Suprapubic skin (tissue), 4 donors: ENCODE results near the gene CDHR5. TPM values are rescaled to one million over a fixed set of nuclear protein-coding genes. Genes with fewer than 3 reads are reported as not detected.

Experiments
- DNase-seq, 2 donors: peaks; one replicate each; pipeline ENCODE4 v3.0.0-alpha.2; 2019; ENCODE audit warnings: low spot score in 2 of 2
- H3K27ac ChIP-seq: fragments of 200-600 bp; sonication (generic); one replicate; pipeline ENCODE4 v1.5.1; 2019
- H3K27me3 ChIP-seq: fragments of 200-600 bp; sonication (generic); one replicate; pipeline ENCODE4 v1.5.1; 2019
- H3K36me3 ChIP-seq: fragments of 200-600 bp; sonication (generic); one replicate; pipeline ENCODE4 v1.5.1; 2019
- H3K4me1 ChIP-seq: fragments of 200-600 bp; sonication (generic); one replicate; pipeline ENCODE4 v1.5.1; 2019
- H3K4me3 ChIP-seq: fragments of 200-600 bp; sonication (generic); one replicate; pipeline ENCODE4 v1.5.1; 2019; ENCODE audit warnings: mild to moderate bottlenecking
- H3K9me3 ChIP-seq: fragments of 200-600 bp; sonication (generic); one replicate; pipeline ENCODE4 v1.5.1; 2019
- CTCF ChIP-seq, 2 donors: fragments of 200-600 bp in 1 of 2; fragments of 450-650 bp in 1 of 2; sonication (generic) in 1 of 2; IDR thresholded peaks; one replicate each; pipeline ENCODE4 v1.5.1; 2016 to 2019; ENCODE audit warnings: antibody characterized with exemption in 2 of 2, mild to moderate bottlenecking in 1 of 2, moderate library complexity in 1 of 2
- EP300 ChIP-seq: sonication (generic); formaldehyde crosslinking; IDR thresholded peaks from one replicate; pipeline ENCODE4 v1.6.1; 2017; ENCODE audit warnings: antibody characterized with exemption
- POLR2A ChIP-seq, 2 donors: fragments of 450-650 bp; IDR thresholded peaks; one replicate each; pipeline ENCODE4 v1.6.1; 2017; ENCODE audit warnings: antibody characterized with exemption in 2 of 2, mild to moderate bottlenecking in 2 of 2, moderate library complexity in 2 of 2
- POLR2AphosphoS5 ChIP-seq, 3 donors: sonication (generic); formaldehyde crosslinking; IDR thresholded peaks; one replicate each; pipeline ENCODE4 v1.6.1; 2017; ENCODE audit warnings: antibody characterized with exemption in 3 of 3
- WGBS: methylation state at CpG from one replicate; pipeline ENCODE4 v1.1.5; 2018; 5-methylcytosine and 5-hydroxymethylcytosine counted together
- total RNA-seq, 4 donors: library from RNA; depleted of rRNA; stranded (reverse); fragments of >200 nt; gene quantifications; one replicate each; pipeline ENCODE4 v1.1.0, GENCODE V29; 2016

The CDHR5 gene
- total RNA-seq, 4 donors from 2014 or later: 0.53 to 1.1 TPM; not detected in 2

- Histone ChIP-seq H3K36me3 (no peaks in the 10 kb centered on the region), H3K4me3 (no peak overlapping the region), H3K27ac (no peak overlapping the region), H3K4me1 (peaks cover 14% of the 10 kb centered on the region), H3K27me3 (peaks cover 7% of the 10 kb centered on the region), H3K9me3 (no peaks in the 10 kb centered on the region)
- 97% methylated on average over 6 of the region's 22 CpGs for WGBS
- no peak for TF ChIP-seq POLR2AphosphoS5 (IDR thresholded peaks at IDR 0.05)
- no peak for TF ChIP-seq POLR2A (IDR thresholded peaks at IDR 0.05)
- no peak for TF ChIP-seq EP300
- TF ChIP-seq CTCF (IDR thresholded peaks at IDR 0.05): no peak
- DNase-seq: peak in 1 of 2 donors; percentile 68
Observed at GRCh38 chr11:619628-620050, 5.1 kb downstream of the CDHR5 start.

GRCh38 chr11:618856-619627 lies 5.7 kb downstream of the CDHR5 start:
- H3K9me3 ChIP-seq: no peaks in the 10 kb centered on the region
- H3K36me3 ChIP-seq: no peaks in the 10 kb centered on the region
- DNase-seq: no peak
- no peak for TF ChIP-seq EP300
- TF ChIP-seq POLR2A (IDR thresholded peaks at IDR 0.05): no peak
- TF ChIP-seq CTCF (IDR thresholded peaks at IDR 0.05): no peak
- no peak for TF ChIP-seq POLR2AphosphoS5 (IDR thresholded peaks at IDR 0.05)
- WGBS: 82% methylated on average over 3 of the region's 24 CpGs
- H3K27me3 ChIP-seq: peaks cover 2% of the 10 kb centered on the region
- H3K4me3 ChIP-seq: no peak overlapping the region
- peaks cover 20% of the 10 kb centered on the region for H3K4me1 ChIP-seq
- no peak overlapping the region for H3K27ac ChIP-seq

- Histone ChIP-seq H3K27me3 (no peaks in the 10 kb centered on the region), H3K27ac (no peak overlapping the region), H3K4me1 (peaks cover 29% of the 10 kb centered on the region), H3K36me3 (peaks cover 3% of the 10 kb centered on the region), H3K9me3 (no peaks in the 10 kb centered on the region), H3K4me3 (no peak overlapping the region)
- DNase-seq: peak in 1 of 2 donors; percentile 65
- TF ChIP-seq POLR2AphosphoS5 (IDR thresholded peaks at IDR 0.05): no peak
- no peak for TF ChIP-seq CTCF (IDR thresholded peaks at IDR 0.05)
- TF ChIP-seq POLR2A (IDR thresholded peaks at IDR 0.05): no peak
- TF ChIP-seq EP300: no peak
- 95% methylated on average over 17 of the region's 25 CpGs for WGBS
Observed at GRCh38 chr11:617912-618682, 6.7 kb downstream of the CDHR5 start.

GRCh38 chr11:617199-617911 lies 7.4 kb downstream of the CDHR5 start:
- peaks cover 10% of the 10 kb centered on the region for H3K36me3 ChIP-seq
- 94% methylated on average over 35 of the region's 57 CpGs for WGBS
- H3K27ac ChIP-seq: no peak overlapping the region
- TF ChIP-seq EP300: no peak
- TF ChIP-seq POLR2A (IDR thresholded peaks at IDR 0.05): no peak
- TF ChIP-seq CTCF (IDR thresholded peaks at IDR 0.05): no peak
- TF ChIP-seq POLR2AphosphoS5 (IDR thresholded peaks at IDR 0.05): no peak
- peaks cover 36% of the 10 kb centered on the region for H3K4me1 ChIP-seq
- H3K9me3 ChIP-seq: no peaks in the 10 kb centered on the region
- peak in 1 of 2 donors; percentile 76 for DNase-seq
- no peak overlapping the region for H3K4me3 ChIP-seq
- H3K27me3 ChIP-seq: no peaks in the 10 kb centered on the region
